ENCODE data around the gene EZR. TPM values are rescaled to one million over a fixed set of nuclear protein-coding genes. Genes with fewer than 3 reads are reported as not detected.

The EZR gene
- total and polyA plus RNA-seq, 9 of the 15 experiments (the other 6 are each of a cell fraction or from before 2014, with no cell fraction given), result 36.5 to 162 (median 104) TPM

- peak in 1 of 4 experiments; percentile 73 for DNase-seq (ENCODE audit: extremely low read depth in 1 of 4, low spot score in 3 of 4)
- H2AFZ ChIP-seq (ENCODE audit: low read depth, low read length), result peak overlapping the region; percentile 99
- TF ChIP-seq MTA1 (IDR thresholded peaks at IDR 0.05; ENCODE audit: borderline replicate concordance) (no peak; the same call in 1 of the 2 replicates), EWSR1 (IDR thresholded peaks at IDR 0.05; ENCODE audit: borderline replicate concordance, low read depth, partially characterized antibody) (no peak), HDAC2 (IDR thresholded peaks at IDR 0.05) (no peak), ATF7 (IDR thresholded peaks at IDR 0.05) (no peak), MYC (IDR thresholded peaks at IDR 0.05; ENCODE audit: low read depth, low read length) (no peak), MYC (CRISPR knock-in tag; IDR thresholded peaks at IDR 0.05; ENCODE audit: borderline replicate concordance, low read depth) (no peak), PKNOX1 (IDR thresholded peaks at IDR 0.05) (peak; percentile 25; the same call in 1 of the 2 replicates), TEAD1 (CRISPR knock-in tag; IDR thresholded peaks at IDR 0.05) (no peak), ZNF717 (CRISPR knock-in tag; IDR thresholded peaks at IDR 0.05) (no peak), MIER1 (IDR thresholded peaks at IDR 0.05; ENCODE audit: low read depth) (no peak), TAF1 (IDR thresholded peaks at IDR 0.05; ENCODE audit: control insufficient read depth, extremely low read depth, insufficient read depth, low read length, severe bottlenecking) (peak; percentile 12), JUND (IDR thresholded peaks at IDR 0.05; ENCODE audit: borderline replicate concordance, low read depth, low read length) (peak; percentile 40; the same call in 1 of the 2 replicates), JUND (tag; IDR thresholded peaks at IDR 0.05; ENCODE audit: borderline replicate concordance, low read depth, low read length) (no peak), GATAD2A (IDR thresholded peaks at IDR 0.05) (0 out of 2 replicates have a peak, but pooled peaks have one; percentile 67), MXD1 (CRISPR knock-in tag; IDR thresholded peaks at IDR 0.05; ENCODE audit: borderline replicate concordance, poor library complexity, severe bottlenecking) (no peak), MEIS2 (IDR thresholded peaks at IDR 0.05; ENCODE audit: partially characterized antibody) (no peak), NKRF (IDR thresholded peaks at IDR 0.05; ENCODE audit: borderline replicate concordance) (peak; percentile 22; the same call in 1 of the 2 replicates), ZNF239 (CRISPR knock-in tag; IDR thresholded peaks at IDR 0.05) (no peak), U2AF2 (optimal IDR thresholded peaks at IDR 0.05; ENCODE audit: low read depth, low read length) (no peak)
Measured at GRCh38 chr6:158825038-158825950, 6.1 kb upstream of the EZR start.

More at GRCh38 chr6:158825038-158825950, 6.1 kb upstream of the EZR start:
- BruUV-seq (replicated peaks), result no TSS peak
- ATAC-seq, result peak; percentile 79
- H3K27me3 ChIP-seq (ENCODE audit: control insufficient read depth in 2 of 2, insufficient read depth in 2 of 2, low read length in 2 of 2), result no peaks in the 10 kb centered on the region
- peak; percentile 72 for FAIRE-seq
- no peaks in the 10 kb centered on the region for H3K36me3 ChIP-seq (ENCODE audit: control insufficient read depth, insufficient read depth, low read length)
- CTCF ChIA-PET (ENCODE audit: low intra/inter-chr PET ratio), result no interaction called here
- peaks cover 20 to 22% of the 10 kb centered on the region in 2 experiments for H3K4me1 ChIP-seq (replicated peaks in 1 of 2; ENCODE audit: control insufficient read depth in 2 of 2, insufficient read depth in 2 of 2, low read length in 2 of 2)
- no peaks in the 10 kb centered on the region for H4K20me1 ChIP-seq (replicated peaks; ENCODE audit: control insufficient read depth, insufficient read depth, low read length)
- H3K9me3 ChIP-seq (replicated peaks; ENCODE audit: control insufficient read depth, insufficient read depth, low read depth, low read length), result no peaks in the 10 kb centered on the region
- H3K4me3 ChIP-seq, result peak overlapping the region; percentile 4; the same call in 1 of the 2 replicates
- H3K27ac ChIP-seq (ENCODE audit: extremely low read depth, low read depth, low read length), result peak overlapping the region; percentile 80
- no peaks in the 10 kb centered on the region for H3K79me2 ChIP-seq (ENCODE audit: control insufficient read depth, insufficient read depth, low read length)
- H3K9ac ChIP-seq (ENCODE audit: insufficient read depth in 1 of 2, low read depth in 2 of 2, low read length in 2 of 2), result peak overlapping the region; percentile 62 to 84; a peak in 3 of 4 replicates
- H3K9me1 ChIP-seq (ENCODE audit: control insufficient read depth, insufficient read depth, low read length), result no peaks in the 10 kb centered on the region
- 48% methylated on average over 13 of the region's 13 CpGs for WGBS (ENCODE audit: insufficient coverage, low coverage, missing lambda C conversion rate)
- peak overlapping the region; percentile 83 for H3K4me2 ChIP-seq (ENCODE audit: insufficient read depth, low read length)
- POLR2A ChIA-PET, result interaction anchor here (0.7 to 1.9 kb wide), 11 partner anchors 8 to 175 kb away, joined by 3 to 8 read pairs (median 4); partner anchors contain the start of gene RSPH3
- intact Hi-C loops (cut with micrococcal nuclease), result no loop called here
- in situ Hi-C loops (cut with MboI), result no loop called here
